ENCODE results near the gene STX3. TPM values are rescaled to one million over a fixed set of nuclear protein-coding genes. Genes with fewer than 3 reads are reported as not detected.
A peak's percentile ranks its signal among the peaks of the same experiment; 100 is the strongest.

The STX3 gene
- total and polyA plus RNA-seq, 4 donors, result 3.3 to 8.5 (median 5.8) TPM

DNA sequence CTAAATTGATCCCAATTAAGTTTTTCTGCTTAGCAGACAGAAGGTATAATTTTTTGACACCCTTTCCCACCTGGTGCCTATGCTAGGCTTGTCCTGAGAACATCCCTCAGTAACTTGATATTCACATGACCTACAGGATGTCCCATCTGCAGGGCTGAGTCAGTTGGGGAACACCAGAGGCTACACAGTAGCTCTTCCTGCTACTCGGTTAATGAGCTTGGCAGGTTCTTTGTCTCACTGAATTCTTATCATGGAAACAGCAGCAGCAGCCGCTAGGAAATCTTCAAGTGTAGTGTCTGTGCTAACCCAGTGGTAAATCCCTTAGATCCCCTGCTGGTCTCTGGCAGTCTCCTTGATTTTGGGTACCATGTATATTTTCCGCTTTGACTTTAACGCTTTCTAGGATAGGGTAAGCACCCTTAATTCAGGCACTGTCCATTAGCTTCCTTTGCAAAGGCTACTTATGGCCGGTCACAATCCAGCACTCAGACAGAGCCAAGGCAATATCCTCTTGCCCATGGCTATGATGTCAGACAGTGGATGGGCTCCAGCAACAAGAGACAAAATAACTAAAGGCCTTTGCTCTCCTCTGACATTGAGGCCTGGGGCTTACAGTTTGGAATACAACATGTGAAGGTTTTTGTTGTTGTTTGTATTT is 46.9 kb downstream of the STX3 start:
- DNase-seq (ENCODE audit: low spot score), result no peak
- no peaks in the 10 kb centered on the region for H3K9me3 ChIP-seq (ENCODE audit: control insufficient read depth in 4 of 4, low read length in 3 of 4)
- H3K4me1 ChIP-seq (ENCODE audit: control insufficient read depth in 4 of 4, insufficient read depth in 4 of 4, low read length in 3 of 4), result peaks cover 0 to 6% (median 0%) of the 10 kb centered on the region in 4 donors
- 62% methylated on average over 5 of the region's 5 CpGs for WGBS
- H3K9ac ChIP-seq (ENCODE audit: low read depth in 1 of 2, low read length in 2 of 2), result peak overlapping the region in 1 of 2 donors; percentile 20
- no peaks in the 10 kb centered on the region for H3K27me3 ChIP-seq (ENCODE audit: control insufficient read depth in 4 of 4, insufficient read depth in 4 of 4, low read length in 3 of 4)
- H3K27ac ChIP-seq (ENCODE audit: low read depth in 1 of 2, low read length in 2 of 2), result peak overlapping the region in 1 of 2 donors; percentile 42
- no peak overlapping the region for H3K4me3 ChIP-seq (ENCODE audit: low read depth in 1 of 3, low read length in 3 of 3)
- H3K36me3 ChIP-seq (ENCODE audit: control insufficient read depth in 4 of 4, insufficient read depth in 3 of 4, low read depth in 1 of 4, low read length in 3 of 4), result peaks cover 9 to 27% (median 18%) of the 10 kb centered on the region in 4 donors
- TF ChIP-seq GABPA (IDR thresholded peaks at IDR 0.05 in 1 of 2, conservative IDR thresholded peaks at IDR 0.05 in 1 of 2) (no peak), TAF1 (conservative IDR thresholded peaks at IDR 0.05) (no peak)

DNA sequence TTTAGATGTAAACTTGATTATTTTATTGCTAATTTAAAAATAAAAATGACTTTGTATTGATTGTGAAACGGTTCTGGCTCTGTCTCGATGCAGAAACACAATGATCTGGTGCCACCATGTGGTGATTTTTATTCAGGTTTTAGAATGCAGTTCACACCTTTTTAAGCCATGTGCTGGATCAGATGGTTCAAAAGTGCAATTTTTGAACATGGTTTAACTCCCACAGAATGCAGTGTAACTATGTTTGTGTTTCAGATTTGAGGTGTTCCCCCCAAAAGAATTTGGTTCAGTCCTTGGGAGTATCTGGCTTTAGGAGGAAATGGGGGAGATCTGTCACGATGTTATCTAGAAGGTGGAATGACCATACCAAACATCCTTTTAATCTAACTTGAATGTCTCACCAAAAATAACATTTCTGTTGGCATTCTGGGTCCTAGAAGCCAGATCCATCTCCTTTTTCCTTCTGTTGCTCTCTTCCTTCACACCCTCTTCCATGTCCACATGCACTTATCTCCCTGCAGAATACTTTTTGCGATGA is 47.5 kb downstream of the STX3 start:
- 50% methylated on average over 4 of the region's 4 CpGs for WGBS
- Histone ChIP-seq H3K27ac (ENCODE audit: low read depth in 1 of 2, low read length in 2 of 2) (no peak overlapping the region), H3K4me1 (ENCODE audit: control insufficient read depth in 4 of 4, insufficient read depth in 4 of 4, low read length in 3 of 4) (peaks cover 0 to 6% (median 0%) of the 10 kb centered on the region in 4 donors), H3K27me3 (ENCODE audit: control insufficient read depth in 4 of 4, insufficient read depth in 4 of 4, low read length in 3 of 4) (no peaks in the 10 kb centered on the region), H3K9me3 (ENCODE audit: control insufficient read depth in 4 of 4, low read length in 3 of 4) (no peaks in the 10 kb centered on the region), H3K36me3 (ENCODE audit: control insufficient read depth in 4 of 4, insufficient read depth in 3 of 4, low read depth in 1 of 4, low read length in 3 of 4) (peaks cover 8 to 31% (median 17%) of the 10 kb centered on the region in 4 donors), H3K4me3 (ENCODE audit: low read depth in 1 of 3, low read length in 3 of 3) (no peak overlapping the region), H3K9ac (ENCODE audit: low read depth in 1 of 2, low read length in 2 of 2) (no peak overlapping the region)
- TF ChIP-seq HNF4A (conservative IDR thresholded peaks at IDR 0.05) (peak in 1 of 2 donors; percentile 28), FOXA1 (IDR thresholded peaks at IDR 0.05) (no peak), YY1 (IDR thresholded peaks at IDR 0.05) (peak; percentile 21), EGR1 (IDR thresholded peaks at IDR 0.05; ENCODE audit: low read depth in 2 of 2) (no peak), RAD21 (IDR thresholded peaks at IDR 0.05) (peak; percentile 94 to 97), NR2F2 (IDR thresholded peaks at IDR 0.05) (no peak)
- TF ChIP-seq, protein P1, sequence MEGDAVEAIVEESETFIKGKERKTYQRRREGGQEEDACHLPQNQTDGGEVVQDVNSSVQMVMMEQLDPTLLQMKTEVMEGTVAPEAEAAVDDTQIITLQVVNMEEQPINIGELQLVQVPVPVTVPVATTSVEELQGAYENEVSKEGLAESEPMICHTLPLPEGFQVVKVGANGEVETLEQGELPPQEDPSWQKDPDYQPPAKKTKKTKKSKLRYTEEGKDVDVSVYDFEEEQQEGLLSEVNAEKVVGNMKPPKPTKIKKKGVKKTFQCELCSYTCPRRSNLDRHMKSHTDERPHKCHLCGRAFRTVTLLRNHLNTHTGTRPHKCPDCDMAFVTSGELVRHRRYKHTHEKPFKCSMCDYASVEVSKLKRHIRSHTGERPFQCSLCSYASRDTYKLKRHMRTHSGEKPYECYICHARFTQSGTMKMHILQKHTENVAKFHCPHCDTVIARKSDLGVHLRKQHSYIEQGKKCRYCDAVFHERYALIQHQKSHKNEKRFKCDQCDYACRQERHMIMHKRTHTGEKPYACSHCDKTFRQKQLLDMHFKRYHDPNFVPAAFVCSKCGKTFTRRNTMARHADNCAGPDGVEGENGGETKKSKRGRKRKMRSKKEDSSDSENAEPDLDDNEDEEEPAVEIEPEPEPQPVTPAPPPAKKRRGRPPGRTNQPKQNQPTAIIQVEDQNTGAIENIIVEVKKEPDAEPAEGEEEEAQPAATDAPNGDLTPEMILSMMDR (IDR thresholded peaks at IDR 0.05; ENCODE audit: low read depth, low read length, missing input control), result peak; percentile 84
- TF ChIP-seq, protein P2, sequence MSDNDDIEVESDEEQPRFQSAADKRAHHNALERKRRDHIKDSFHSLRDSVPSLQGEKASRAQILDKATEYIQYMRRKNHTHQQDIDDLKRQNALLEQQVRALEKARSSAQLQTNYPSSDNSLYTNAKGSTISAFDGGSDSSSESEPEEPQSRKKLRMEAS (IDR thresholded peaks at IDR 0.05), result peak; percentile 97
- DNase-seq (ENCODE audit: low spot score), result no peak

DNA sequence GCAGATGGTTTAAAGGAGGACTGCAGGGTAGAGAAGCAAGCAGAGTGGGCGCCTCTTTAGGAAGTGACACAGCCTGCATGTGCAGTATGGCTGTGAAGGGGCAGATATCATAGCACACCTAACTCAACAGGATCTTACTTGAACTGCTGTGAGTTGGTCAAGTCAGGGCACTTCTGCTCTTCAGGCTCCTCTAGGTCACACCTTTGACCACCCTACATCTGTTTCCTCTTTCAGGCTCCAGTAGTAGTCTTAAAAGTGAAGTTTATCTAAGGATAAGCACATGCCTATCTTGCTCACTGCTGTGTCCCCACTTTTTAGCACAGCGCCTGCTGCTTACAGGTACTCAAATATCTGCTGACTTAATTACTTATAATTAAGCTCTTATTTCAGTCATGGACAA is 48.9 kb downstream of the STX3 start:
- Histone ChIP-seq H3K9ac (ENCODE audit: low read depth in 1 of 2, low read length in 2 of 2) (no peak overlapping the region), H3K27me3 (ENCODE audit: control insufficient read depth in 4 of 4, insufficient read depth in 4 of 4, low read length in 3 of 4) (no peaks in the 10 kb centered on the region), H3K27ac (ENCODE audit: low read depth in 1 of 2, low read length in 2 of 2) (no peak overlapping the region), H3K4me1 (ENCODE audit: control insufficient read depth in 4 of 4, insufficient read depth in 4 of 4, low read length in 3 of 4) (peaks cover 0 to 6% (median 0%) of the 10 kb centered on the region in 4 donors), H3K4me3 (ENCODE audit: low read depth in 1 of 3, low read length in 3 of 3) (no peak overlapping the region), H3K36me3 (ENCODE audit: control insufficient read depth in 4 of 4, insufficient read depth in 3 of 4, low read depth in 1 of 4, low read length in 3 of 4) (peaks cover 8 to 37% (median 20%) of the 10 kb centered on the region in 4 donors), H3K9me3 (ENCODE audit: control insufficient read depth in 4 of 4, low read length in 3 of 4) (no peaks in the 10 kb centered on the region)
- WGBS, result 96% methylated on average over 2 of the region's 2 CpGs
- no peak for DNase-seq (ENCODE audit: low spot score)
- no peak for TF ChIP-seq YY1 (IDR thresholded peaks at IDR 0.05)
- TF ChIP-seq, protein P3, sequence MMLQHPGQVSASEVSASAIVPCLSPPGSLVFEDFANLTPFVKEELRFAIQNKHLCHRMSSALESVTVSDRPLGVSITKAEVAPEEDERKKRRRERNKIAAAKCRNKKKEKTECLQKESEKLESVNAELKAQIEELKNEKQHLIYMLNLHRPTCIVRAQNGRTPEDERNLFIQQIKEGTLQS (IDR thresholded peaks at IDR 0.05), result no peak
- TF ChIP-seq FOXA2 (IDR thresholded peaks at IDR 0.05), result no peak
- no peak for TF ChIP-seq TAF1 (conservative IDR thresholded peaks at IDR 0.05)
- TF ChIP-seq, protein P4, sequence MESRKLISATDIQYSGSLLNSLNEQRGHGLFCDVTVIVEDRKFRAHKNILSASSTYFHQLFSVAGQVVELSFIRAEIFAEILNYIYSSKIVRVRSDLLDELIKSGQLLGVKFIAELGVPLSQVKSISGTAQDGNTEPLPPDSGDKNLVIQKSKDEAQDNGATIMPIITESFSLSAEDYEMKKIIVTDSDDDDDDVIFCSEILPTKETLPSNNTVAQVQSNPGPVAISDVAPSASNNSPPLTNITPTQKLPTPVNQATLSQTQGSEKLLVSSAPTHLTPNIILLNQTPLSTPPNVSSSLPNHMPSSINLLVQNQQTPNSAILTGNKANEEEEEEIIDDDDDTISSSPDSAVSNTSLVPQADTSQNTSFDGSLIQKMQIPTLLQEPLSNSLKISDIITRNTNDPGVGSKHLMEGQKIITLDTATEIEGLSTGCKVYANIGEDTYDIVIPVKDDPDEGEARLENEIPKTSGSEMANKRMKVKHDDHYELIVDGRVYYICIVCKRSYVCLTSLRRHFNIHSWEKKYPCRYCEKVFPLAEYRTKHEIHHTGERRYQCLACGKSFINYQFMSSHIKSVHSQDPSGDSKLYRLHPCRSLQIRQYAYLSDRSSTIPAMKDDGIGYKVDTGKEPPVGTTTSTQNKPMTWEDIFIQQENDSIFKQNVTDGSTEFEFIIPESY (IDR thresholded peaks at IDR 0.05), result no peak
- no peak for TF ChIP-seq JUND (IDR thresholded peaks at IDR 0.05)
- TF ChIP-seq FOXA1 (IDR thresholded peaks at IDR 0.05), result no peak
- no peak for TF ChIP-seq RAD21 (IDR thresholded peaks at IDR 0.05)
- no peak for TF ChIP-seq HNF4A (conservative IDR thresholded peaks at IDR 0.05)
- TF ChIP-seq NR2F2 (IDR thresholded peaks at IDR 0.05), result no peak
- TF ChIP-seq, protein P5, sequence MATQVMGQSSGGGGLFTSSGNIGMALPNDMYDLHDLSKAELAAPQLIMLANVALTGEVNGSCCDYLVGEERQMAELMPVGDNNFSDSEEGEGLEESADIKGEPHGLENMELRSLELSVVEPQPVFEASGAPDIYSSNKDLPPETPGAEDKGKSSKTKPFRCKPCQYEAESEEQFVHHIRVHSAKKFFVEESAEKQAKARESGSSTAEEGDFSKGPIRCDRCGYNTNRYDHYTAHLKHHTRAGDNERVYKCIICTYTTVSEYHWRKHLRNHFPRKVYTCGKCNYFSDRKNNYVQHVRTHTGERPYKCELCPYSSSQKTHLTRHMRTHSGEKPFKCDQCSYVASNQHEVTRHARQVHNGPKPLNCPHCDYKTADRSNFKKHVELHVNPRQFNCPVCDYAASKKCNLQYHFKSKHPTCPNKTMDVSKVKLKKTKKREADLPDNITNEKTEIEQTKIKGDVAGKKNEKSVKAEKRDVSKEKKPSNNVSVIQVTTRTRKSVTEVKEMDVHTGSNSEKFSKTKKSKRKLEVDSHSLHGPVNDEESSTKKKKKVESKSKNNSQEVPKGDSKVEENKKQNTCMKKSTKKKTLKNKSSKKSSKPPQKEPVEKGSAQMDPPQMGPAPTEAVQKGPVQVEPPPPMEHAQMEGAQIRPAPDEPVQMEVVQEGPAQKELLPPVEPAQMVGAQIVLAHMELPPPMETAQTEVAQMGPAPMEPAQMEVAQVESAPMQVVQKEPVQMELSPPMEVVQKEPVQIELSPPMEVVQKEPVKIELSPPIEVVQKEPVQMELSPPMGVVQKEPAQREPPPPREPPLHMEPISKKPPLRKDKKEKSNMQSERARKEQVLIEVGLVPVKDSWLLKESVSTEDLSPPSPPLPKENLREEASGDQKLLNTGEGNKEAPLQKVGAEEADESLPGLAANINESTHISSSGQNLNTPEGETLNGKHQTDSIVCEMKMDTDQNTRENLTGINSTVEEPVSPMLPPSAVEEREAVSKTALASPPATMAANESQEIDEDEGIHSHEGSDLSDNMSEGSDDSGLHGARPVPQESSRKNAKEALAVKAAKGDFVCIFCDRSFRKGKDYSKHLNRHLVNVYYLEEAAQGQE (IDR thresholded peaks at IDR 0.05), result no peak
- TF ChIP-seq SP1 (IDR thresholded peaks at IDR 0.05), result no peak
- no peak for TF ChIP-seq EGR1 (IDR thresholded peaks at IDR 0.05; ENCODE audit: low read depth in 2 of 2)
- TF ChIP-seq GABPA (IDR thresholded peaks at IDR 0.05 in 1 of 2, conservative IDR thresholded peaks at IDR 0.05 in 1 of 2), result no peak
